ENCODE data around the gene RILPL2. TPM values are rescaled to one million over a fixed set of nuclear protein-coding genes. Genes with fewer than 3 reads are reported as not detected.
"Not testable (repeated sequence)": the region's sequence is repeated elsewhere in the genome, so short reads cannot be mapped to it uniquely, and the experiment has no call there.

RILPL2 gene
- total RNA-seq, 1 experiment from 2014 or later = 3.2 TPM

DNA sequence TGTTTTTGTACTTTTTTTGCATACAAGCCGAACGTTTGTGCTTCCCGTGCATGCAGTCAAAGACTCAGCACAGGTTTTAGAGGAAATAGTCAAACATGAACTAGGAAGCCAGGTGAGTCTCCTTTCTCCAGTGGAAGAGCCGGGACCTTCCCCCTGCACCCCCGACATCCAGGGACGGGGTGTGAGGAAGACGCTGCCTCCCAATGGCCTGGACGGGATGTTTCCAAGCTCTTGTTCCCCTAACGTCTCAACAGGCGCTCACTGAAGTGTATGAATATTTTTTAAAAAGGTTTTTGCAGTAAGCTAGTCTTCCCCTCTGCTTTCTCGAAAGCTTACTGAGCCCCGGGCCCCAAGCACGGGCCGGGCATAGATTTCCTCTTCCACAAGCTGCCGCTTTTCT, 28.6 kb downstream of the RILPL2 start:
- H3K36me3 ChIP-seq (ENCODE audit: control insufficient read depth, insufficient read depth, low read length); H3K27me3 Mint-ChIP-seq (ENCODE audit: insufficient read depth, unreplicated experiment); CTCF ChIA-PET; H3K4me1 ChIP-seq; H3K4me3 ChIP-seq (ENCODE audit: low read depth, low read length); BruUV-seq (replicated peaks); H3K4me1 Mint-ChIP-seq (ENCODE audit: low read depth, unreplicated experiment); H3K27me3 ChIP-seq (replicated peaks; ENCODE audit: control insufficient read depth, insufficient read depth, low read length); H3K27ac Mint-ChIP-seq (ENCODE audit: unreplicated experiment); H3K9me3 Mint-ChIP-seq (ENCODE audit: unreplicated experiment); DNase-seq; intact Hi-C loops (cut with micrococcal nuclease; ENCODE audit: unreplicated experiment); H3K9me3 ChIP-seq; POLR2A ChIA-PET; H3K4me3 Mint-ChIP-seq (ENCODE audit: unreplicated experiment): not testable (repeated sequence)
- peaks cover 57% of the 10 kb centered on the region for H3K36me3 Mint-ChIP-seq (ENCODE audit: insufficient read depth, unreplicated experiment)

GRCh38 chr12:123407269-123407668, 29.2 kb downstream of the RILPL2 start:
- H3K9me3 ChIP-seq; CTCF ChIA-PET; BruUV-seq (replicated peaks); H3K9me3 Mint-ChIP-seq (ENCODE audit: unreplicated experiment); H3K27me3 Mint-ChIP-seq (ENCODE audit: insufficient read depth, unreplicated experiment); H3K4me3 Mint-ChIP-seq (ENCODE audit: unreplicated experiment); H3K27me3 ChIP-seq (replicated peaks; ENCODE audit: control insufficient read depth, insufficient read depth, low read length); H3K4me1 Mint-ChIP-seq (ENCODE audit: low read depth, unreplicated experiment); H3K36me3 ChIP-seq (ENCODE audit: control insufficient read depth, insufficient read depth, low read length); H3K27ac Mint-ChIP-seq (ENCODE audit: unreplicated experiment); H3K4me3 ChIP-seq (ENCODE audit: low read depth, low read length); DNase-seq; intact Hi-C loops (cut with micrococcal nuclease; ENCODE audit: unreplicated experiment); H3K4me1 ChIP-seq: not testable (repeated sequence)
- H3K36me3 Mint-ChIP-seq (ENCODE audit: insufficient read depth, unreplicated experiment) = peaks cover 64% of the 10 kb centered on the region
- POLR2A ChIA-PET = interaction anchor here (0.6 kb wide), 1 partner anchor 1181 kb away, joined by 6 read pairs; no protein-coding TSS in a partner anchor

GRCh38 chr12:123404581-123404980, 31.9 kb downstream of the RILPL2 start:
- H3K4me1 ChIP-seq = no peaks in the 10 kb centered on the region
- CTCF ChIA-PET = no interaction called here
- H3K36me3 ChIP-seq (ENCODE audit: control insufficient read depth, insufficient read depth, low read length) = no peaks in the 10 kb centered on the region; the same call in 1 of the 2 replicates
- no TSS peak for BruUV-seq (replicated peaks)
- H3K9me3 ChIP-seq = no peaks in the 10 kb centered on the region
- Mint-ChIP-seq H3K4me3 (ENCODE audit: unreplicated experiment) (no peak overlapping the region), H3K36me3 (ENCODE audit: insufficient read depth, unreplicated experiment) (peaks cover 77% of the 10 kb centered on the region), H3K27me3 (ENCODE audit: insufficient read depth, unreplicated experiment) (no peaks in the 10 kb centered on the region), H3K27ac (ENCODE audit: unreplicated experiment) (no peak overlapping the region), H3K9me3 (ENCODE audit: unreplicated experiment) (no peaks in the 10 kb centered on the region), H3K4me1 (ENCODE audit: low read depth, unreplicated experiment) (no peaks in the 10 kb centered on the region)
- H3K27me3 ChIP-seq (replicated peaks; ENCODE audit: control insufficient read depth, insufficient read depth, low read length) = no peaks in the 10 kb centered on the region
- no peak overlapping the region for H3K4me3 ChIP-seq (ENCODE audit: low read depth, low read length)
- POLR2A ChIA-PET = no interaction called here
- no peak for DNase-seq
- intact Hi-C loops (cut with micrococcal nuclease; ENCODE audit: unreplicated experiment) = no loop called here
- TF ChIP-seq, protein P1, sequence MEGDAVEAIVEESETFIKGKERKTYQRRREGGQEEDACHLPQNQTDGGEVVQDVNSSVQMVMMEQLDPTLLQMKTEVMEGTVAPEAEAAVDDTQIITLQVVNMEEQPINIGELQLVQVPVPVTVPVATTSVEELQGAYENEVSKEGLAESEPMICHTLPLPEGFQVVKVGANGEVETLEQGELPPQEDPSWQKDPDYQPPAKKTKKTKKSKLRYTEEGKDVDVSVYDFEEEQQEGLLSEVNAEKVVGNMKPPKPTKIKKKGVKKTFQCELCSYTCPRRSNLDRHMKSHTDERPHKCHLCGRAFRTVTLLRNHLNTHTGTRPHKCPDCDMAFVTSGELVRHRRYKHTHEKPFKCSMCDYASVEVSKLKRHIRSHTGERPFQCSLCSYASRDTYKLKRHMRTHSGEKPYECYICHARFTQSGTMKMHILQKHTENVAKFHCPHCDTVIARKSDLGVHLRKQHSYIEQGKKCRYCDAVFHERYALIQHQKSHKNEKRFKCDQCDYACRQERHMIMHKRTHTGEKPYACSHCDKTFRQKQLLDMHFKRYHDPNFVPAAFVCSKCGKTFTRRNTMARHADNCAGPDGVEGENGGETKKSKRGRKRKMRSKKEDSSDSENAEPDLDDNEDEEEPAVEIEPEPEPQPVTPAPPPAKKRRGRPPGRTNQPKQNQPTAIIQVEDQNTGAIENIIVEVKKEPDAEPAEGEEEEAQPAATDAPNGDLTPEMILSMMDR (IDR thresholded peaks at IDR 0.05; ENCODE audit: insufficient read depth in 1 of 2, low read depth in 1 of 2, low read length in 1 of 2, severe bottlenecking in 1 of 2, unreplicated experiment in 1 of 2) = no peak

DNA sequence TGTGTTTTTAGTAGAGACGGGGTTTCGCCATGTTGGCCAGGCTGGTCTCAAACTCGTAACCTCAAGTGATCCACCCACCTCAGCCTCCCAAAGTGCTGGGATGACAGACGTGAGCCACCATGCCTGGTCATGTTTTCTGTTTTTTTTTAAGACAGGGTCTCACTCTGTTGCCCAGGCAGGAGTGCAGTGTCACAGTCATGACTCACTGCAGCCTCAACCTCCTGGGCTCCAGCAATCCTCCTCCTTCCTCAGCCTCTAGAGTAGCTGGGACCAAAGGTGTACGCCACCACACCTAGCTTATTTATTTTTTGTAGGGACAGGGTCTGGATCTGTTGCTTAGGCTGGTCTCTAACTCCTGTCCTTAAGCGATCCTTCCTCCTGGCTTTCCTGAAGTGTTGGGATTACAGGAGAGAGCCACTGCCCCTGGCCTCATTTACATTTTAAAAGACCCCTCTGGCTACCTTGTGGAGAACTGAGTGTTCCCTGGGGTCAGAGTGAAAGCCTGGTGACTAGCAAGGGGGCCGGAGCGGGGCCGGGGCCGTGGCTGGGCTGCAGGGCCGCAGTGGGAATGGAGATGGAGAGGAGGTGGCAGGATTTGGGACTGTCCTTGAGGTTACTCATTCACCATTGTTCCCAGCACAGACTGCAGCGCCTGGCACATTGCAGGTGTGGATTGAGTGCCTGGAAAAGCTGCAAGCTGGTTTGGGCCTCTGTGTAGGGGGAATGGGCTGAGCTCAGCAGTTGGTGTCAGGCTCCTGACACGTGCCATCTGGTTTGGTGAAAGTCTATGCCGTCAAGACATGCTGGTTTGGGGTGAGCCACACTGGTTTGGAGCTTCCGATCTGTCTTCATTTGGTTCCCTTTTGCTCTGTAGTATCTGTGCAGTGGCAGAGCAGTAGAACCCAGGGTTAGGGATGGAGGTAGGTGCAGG, 34.5 kb downstream of the RILPL2 start:
- H3K9me3 Mint-ChIP-seq (ENCODE audit: unreplicated experiment) = no peaks in the 10 kb centered on the region
- no peaks in the 10 kb centered on the region for H3K9me3 ChIP-seq
- H3K4me3 Mint-ChIP-seq (ENCODE audit: unreplicated experiment) = no peak overlapping the region
- H3K27me3 Mint-ChIP-seq (ENCODE audit: insufficient read depth, unreplicated experiment) = no peaks in the 10 kb centered on the region
- H3K4me3 ChIP-seq (ENCODE audit: low read depth, low read length) = no peak overlapping the region
- ChIA-PET CTCF (interaction anchor here (0.5 kb wide), 1 partner anchor 41 kb away, joined by 3 read pairs; no protein-coding TSS in a partner anchor), POLR2A (no interaction called here)
- H3K36me3 ChIP-seq (ENCODE audit: control insufficient read depth, insufficient read depth, low read length) = no peaks in the 10 kb centered on the region; the same call in 1 of the 2 replicates
- H3K36me3 Mint-ChIP-seq (ENCODE audit: insufficient read depth, unreplicated experiment) = peaks cover 85% of the 10 kb centered on the region
- H3K27ac Mint-ChIP-seq (ENCODE audit: unreplicated experiment) = no peak overlapping the region
- no TSS peak for BruUV-seq (replicated peaks)
- TF ChIP-seq, protein P1 (IDR thresholded peaks at IDR 0.05; ENCODE audit: insufficient read depth in 1 of 2, low read depth in 1 of 2, low read length in 1 of 2, severe bottlenecking in 1 of 2, unreplicated experiment in 1 of 2) = no peak
- DNase-seq = no peak
- H3K27me3 ChIP-seq (replicated peaks; ENCODE audit: control insufficient read depth, insufficient read depth, low read length) = no peaks in the 10 kb centered on the region
- no peaks in the 10 kb centered on the region for H3K4me1 ChIP-seq
- intact Hi-C loops (cut with micrococcal nuclease; ENCODE audit: unreplicated experiment) = no loop called here
- no peaks in the 10 kb centered on the region for H3K4me1 Mint-ChIP-seq (ENCODE audit: low read depth, unreplicated experiment)

All from Caco-2 (cell line).